COR-L47 (cell line): ENCODE measurements around the gene IFT88.

Experiments used
- DNase-seq: peaks from one replicate; lab custom pipeline; 2025; lab: John Stamatoyannopoulos, UW

IFT88 gene

GRCh38 chr13:20715330-20715712 is 148.4 kb downstream of the IFT88 start:
- DNase-seq, result no peak

- DNase-seq, result peak; percentile 22
Measured at GRCh38 chr13:20716951-20717350, 150.0 kb downstream of the IFT88 start.

DNA sequence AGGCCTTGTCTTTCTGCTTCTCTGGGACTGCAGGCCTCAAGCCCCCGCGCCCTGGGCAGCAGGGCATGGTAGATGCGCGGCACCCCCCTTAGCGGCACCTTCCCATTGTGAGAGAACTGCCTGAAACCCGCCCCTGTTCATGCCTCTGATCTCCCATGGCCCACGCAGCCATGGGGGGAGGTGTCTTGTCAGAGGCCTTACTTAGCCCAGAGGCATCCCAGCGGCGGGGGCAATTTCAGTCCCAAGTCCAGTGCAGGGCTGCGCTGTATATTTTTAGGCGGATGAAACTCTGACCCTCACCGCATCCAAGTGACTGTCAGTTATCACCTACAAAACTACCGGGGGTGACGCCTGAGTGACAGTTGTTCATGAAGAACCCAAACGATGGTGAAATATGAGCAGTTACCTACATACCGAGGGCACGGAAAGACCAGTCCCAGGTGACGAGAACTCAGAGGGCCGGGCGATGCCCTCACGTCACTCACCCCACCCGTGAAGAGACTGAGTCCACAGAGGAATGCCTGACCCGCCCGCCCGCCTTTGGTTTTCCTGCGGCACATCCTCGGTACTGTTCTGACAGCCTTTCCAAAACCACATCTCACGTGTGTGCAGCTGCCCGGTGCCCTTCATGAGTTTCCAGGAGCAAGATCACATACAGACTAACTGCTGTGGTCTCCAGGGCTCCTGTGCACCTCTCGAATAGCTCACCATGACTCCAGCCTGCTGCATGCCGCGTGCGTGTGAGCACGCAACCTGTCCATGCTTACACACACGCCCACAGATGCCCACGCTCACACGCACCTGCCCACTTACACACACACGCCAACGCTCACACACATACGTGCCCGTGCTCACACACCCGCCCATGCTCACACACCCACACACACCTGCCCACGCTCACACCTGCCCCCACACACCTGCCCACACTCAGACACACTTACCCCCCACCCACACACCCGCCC is 150.9 kb downstream of the IFT88 start:
- no peak for DNase-seq

DNA sequence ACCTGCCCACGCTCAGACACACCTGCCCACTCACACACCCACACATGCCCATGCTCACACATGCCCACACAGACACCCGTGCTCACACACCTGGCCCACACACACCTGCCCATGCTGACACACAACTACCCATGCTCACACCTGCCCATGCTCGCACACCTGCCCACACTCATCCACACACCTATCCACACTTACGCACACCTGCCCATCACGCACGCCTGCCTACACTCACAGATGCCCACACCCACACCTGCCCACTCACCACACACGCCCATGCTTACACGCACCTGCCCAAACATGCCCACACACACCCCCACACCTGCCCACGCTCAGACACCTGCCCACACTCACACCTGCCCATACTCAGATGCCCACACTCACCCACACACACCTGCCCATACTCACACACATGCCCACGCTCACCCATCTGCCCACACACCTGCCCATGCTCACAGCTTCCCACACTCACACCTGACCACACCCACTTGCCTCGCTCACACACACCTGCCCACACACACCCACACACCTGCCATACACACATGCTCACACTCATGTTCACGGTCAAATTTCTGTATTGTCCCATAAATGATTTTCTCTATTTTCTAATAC is 152.1 kb downstream of the IFT88 start:
- no peak for DNase-seq

DNA sequence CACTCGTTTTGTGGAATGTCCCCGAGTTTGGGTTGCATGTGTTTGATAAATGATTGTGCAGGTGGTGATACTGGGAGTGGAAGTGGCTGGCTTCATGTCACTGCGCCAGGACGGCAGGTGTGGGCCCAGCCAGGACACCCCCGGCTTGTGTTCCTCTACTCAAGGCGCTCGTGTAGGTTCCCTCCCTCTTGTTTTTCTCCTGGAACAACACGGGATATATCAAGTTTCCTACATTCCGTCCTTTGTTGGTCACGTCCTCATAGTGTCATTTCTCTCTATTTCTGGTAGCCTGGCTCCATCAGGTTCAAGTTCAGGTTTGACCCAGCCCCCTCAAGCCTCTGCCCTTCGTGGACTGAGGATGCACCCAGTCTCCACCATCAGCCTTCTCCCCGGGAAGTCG is 152.8 kb downstream of the IFT88 start:
- no peak for DNase-seq

DNA sequence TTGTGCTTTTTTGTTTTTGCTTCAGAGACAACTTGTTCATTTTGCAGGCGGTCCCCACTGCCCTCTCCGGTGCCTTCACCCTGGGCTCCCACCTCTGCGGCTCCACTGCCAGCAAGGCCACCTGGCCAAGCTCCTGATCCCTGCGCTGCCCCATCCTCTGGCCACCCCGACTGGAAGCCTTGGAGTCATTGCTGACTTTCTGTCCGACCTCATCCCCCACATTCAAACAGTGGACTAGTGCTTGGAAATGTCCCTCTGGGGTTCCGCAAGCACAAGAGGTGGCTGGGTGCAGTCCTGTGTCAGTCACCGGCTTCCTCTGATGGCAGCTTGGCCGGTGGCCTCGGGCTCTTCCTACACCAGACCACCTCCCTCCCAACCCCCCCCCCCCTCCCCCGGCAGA is 153.5 kb downstream of the IFT88 start:
- no peak for DNase-seq

GRCh38 chr13:20721058-20721453 is 154.1 kb downstream of the IFT88 start:
- no peak for DNase-seq

DNA sequence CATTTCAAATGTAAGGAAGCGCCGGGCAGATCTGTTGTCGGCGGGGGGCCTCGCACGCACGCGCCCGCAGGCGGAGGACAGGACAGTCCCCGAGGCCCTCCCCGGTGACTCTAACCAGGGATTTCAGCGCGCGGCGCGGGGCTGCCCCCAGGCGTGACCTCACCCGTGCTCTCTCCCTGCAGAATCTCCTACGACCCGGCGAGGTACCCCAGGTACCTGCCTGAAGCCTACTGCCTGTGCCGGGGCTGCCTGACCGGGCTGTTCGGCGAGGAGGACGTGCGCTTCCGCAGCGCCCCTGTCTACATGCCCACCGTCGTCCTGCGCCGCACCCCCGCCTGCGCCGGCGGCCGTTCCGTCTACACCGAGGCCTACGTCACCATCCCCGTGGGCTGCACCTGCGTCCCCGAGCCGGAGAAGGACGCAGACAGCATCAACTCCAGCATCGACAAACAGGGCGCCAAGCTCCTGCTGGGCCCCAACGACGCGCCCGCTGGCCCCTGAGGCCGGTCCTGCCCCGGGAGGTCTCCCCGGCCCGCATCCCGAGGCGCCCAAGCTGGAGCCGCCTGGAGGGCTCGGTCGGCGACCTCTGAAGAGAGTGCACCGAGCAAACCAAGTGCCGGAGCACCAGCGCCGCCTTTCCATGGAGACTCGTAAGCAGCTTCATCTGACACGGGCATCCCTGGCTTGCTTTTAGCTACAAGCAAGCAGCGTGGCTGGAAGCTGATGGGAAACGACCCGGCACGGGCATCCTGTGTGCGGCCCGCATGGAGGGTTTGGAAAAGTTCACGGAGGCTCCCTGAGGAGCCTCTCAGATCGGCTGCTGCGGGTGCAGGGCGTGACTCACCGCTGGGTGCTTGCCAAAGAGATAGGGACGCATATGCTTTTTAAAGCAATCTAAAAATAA is 154.7 kb downstream of the IFT88 start:
- DNase-seq, result peak; percentile 60

DNA sequence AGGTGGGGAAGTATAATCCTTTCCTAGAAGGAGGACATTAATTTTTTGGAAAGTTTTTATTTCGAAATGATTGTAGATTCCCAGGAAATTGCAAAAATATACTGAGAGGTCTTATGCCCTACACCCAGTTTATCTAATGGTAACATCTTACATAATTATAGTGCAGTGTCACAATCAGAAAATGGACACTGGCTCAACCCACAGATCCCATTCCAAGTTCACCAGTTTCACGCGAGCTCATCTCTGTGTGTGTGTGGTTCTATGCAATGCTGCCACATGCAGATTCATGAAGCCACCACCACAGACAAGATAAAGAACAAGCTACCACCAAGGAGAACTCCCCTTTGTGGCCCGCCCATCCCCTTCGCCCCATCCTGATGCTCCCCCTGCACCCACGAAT is 160.9 kb downstream of the IFT88 start:
- no peak for DNase-seq

GRCh38 chr13:20728579-20729311 is 161.8 kb downstream of the IFT88 start:
- no peak for DNase-seq

- no peak for DNase-seq
Measured at GRCh38 chr13:20729633-20730585, 163.0 kb downstream of the IFT88 start.

DNA sequence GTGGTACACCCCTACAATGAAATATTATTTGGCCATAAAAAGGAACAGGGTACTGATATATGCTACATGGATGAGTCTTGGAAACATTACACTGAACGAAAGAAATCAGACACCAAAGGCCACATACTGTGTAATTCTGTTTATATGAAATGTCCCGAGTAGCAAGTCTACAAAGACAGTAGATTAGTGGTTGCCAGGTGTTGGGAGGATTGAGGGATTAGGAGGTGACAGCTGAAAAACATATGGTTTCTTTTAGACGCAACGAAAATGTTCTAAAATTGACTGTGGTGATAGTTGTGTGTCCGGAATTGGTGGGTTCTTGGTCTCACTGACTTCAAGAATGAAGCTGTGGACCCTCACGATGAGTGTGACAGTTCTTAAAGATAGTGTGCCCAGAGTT is 171.7 kb downstream of the IFT88 start:
- no peak for DNase-seq

GRCh38 chr13:20740021-20740420 is 173.1 kb downstream of the IFT88 start:
- no peak for DNase-seq
